ENCODE measurements around the gene INPP4A. TPM values are rescaled to one million over a fixed set of nuclear protein-coding genes. Genes with fewer than 3 reads are reported as not detected.

Gene INPP4A
- total and polyA plus RNA-seq, 8 donors: 4.0 to 13.4 (median 7.3) TPM

DNA sequence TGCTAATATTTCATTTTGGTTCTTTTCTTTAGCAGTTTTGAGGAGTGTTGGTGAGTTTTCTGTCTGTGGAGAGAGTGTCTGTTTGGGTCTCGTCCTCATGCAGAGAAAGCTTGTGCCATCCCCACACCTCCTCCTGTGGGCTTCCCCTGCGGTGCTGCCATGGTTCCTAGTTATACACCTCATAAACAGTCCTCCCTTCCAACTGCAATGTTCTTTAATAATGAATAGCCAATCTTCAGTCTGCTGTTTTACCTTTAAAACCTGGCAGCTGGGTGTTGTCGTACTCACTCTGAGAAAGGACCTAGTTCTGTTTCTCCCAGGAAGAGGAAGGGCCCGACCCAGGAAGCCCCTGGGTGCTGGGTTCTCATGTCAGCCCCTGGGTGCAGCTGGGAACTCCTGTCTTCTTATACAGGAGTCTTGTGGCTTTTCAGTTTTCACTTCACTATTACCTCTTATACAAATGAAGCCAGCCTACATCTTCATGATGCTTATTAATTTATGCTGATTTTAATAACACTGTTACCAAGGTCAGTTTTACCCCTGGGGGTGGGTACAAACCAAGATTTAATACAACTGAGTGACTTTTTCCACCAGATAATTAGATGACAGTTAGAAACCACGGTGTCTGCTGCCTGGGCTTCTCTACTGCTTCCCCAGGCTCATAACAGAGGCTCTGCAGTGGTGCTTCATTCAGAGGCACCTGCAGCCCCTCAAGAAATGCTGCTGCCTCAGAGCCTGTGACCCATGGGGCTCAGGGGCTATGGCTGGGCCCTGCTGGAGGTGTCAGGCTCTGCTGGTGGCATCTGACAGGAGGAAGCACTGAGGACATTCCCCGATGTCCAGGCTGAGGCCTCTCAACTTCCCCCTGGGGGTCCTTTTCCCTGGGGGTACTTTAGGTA is 104.5 kb downstream of the INPP4A start:
- Histone ChIP-seq H3K4me3 (no peak overlapping the region), H3K9me3 (no peaks in the 10 kb centered on the region), H3K36me3 (peaks cover 0 to 11% (median 0%) of the 10 kb centered on the region in 3 donors), H3K27me3 (no peaks in the 10 kb centered on the region), H3K4me1 (no peaks in the 10 kb centered on the region), H3K27ac (no peak overlapping the region)
- FAIRE-seq (no peak), ATAC-seq (no peak), DNase-seq (no peak)
- WGBS, 2 donors: 83 to 92% methylated on average over 6 of the region's 6 CpGs
- TF ChIP-seq, protein P1, sequence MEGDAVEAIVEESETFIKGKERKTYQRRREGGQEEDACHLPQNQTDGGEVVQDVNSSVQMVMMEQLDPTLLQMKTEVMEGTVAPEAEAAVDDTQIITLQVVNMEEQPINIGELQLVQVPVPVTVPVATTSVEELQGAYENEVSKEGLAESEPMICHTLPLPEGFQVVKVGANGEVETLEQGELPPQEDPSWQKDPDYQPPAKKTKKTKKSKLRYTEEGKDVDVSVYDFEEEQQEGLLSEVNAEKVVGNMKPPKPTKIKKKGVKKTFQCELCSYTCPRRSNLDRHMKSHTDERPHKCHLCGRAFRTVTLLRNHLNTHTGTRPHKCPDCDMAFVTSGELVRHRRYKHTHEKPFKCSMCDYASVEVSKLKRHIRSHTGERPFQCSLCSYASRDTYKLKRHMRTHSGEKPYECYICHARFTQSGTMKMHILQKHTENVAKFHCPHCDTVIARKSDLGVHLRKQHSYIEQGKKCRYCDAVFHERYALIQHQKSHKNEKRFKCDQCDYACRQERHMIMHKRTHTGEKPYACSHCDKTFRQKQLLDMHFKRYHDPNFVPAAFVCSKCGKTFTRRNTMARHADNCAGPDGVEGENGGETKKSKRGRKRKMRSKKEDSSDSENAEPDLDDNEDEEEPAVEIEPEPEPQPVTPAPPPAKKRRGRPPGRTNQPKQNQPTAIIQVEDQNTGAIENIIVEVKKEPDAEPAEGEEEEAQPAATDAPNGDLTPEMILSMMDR (IDR thresholded peaks at IDR 0.05): no peak
- intact Hi-C loops (cut with DNase I): no loop called here

DNA sequence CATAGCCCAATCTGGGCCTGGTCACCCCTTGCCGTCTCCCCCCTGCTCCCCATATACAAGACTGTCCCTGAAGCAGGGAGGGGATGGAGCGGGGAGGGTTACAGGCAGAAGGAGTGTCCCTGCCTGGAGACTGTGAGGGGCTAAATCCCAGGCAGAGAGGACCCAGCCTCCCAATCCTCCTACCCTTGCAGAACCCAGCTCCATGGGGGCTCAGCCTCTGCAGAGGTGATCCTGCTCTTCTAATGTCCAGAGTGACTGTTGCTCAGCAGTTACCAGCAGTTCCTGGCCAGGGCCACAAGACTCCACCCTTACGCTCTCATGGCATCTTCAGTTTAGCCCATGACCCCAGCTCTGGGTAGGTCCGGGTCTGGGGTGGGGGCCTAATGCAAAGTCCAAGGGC is 105.5 kb downstream of the INPP4A start:
- H3K27me3 ChIP-seq: no peaks in the 10 kb centered on the region
- H3K9me3 ChIP-seq: no peaks in the 10 kb centered on the region
- whole genome bisulfite sequencing, 2 donors: 87 to 91% methylated on average over 4 of the region's 4 CpGs
- DNase-seq (no peak), ATAC-seq (no peak), FAIRE-seq (no peak)
- intact Hi-C loops (cut with DNase I): no loop called here
- H3K4me3 ChIP-seq: no peak overlapping the region
- TF ChIP-seq, protein P1 (IDR thresholded peaks at IDR 0.05): no peak
- peaks cover 0 to 4% (median 0%) of the 10 kb centered on the region in 3 donors for H3K36me3 ChIP-seq
- no peaks in the 10 kb centered on the region for H3K4me1 ChIP-seq
- H3K27ac ChIP-seq: no peak overlapping the region

DNA sequence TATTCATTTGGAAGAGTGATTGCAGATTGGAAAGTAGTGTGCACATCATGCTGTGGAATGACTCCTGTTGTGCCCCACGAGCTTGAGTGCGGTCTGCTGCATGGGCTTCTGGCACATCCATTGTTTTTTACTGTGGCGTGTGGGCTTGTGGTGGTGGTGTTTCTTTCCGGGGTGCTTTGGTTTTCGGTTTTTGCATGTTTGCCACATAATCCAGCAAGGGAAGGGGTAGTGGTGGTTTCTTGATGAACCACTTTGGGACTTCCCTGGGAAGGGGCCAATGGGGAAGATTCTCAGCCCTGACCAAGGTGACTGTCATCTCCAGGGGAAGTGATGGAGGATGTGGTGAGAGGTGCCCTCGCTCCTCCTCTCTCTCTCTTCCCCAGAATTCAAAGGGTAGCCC is 106.7 kb downstream of the INPP4A start:
- H3K9me3 ChIP-seq: no peaks in the 10 kb centered on the region
- TF ChIP-seq, protein P1 (IDR thresholded peaks at IDR 0.05): no peak
- H3K4me1 ChIP-seq: no peaks in the 10 kb centered on the region
- H3K36me3 ChIP-seq: peaks cover 0 to 4% (median 0%) of the 10 kb centered on the region in 3 donors
- DNase-seq (no peak), ATAC-seq (no peak), FAIRE-seq (no peak)
- no peak overlapping the region for H3K27ac ChIP-seq
- 91 to 94% methylated on average over 6 of the region's 6 CpGs for WGBS, 2 donors
- no peak overlapping the region for H3K4me3 ChIP-seq
- intact Hi-C loops (cut with DNase I): no loop called here
- no peaks in the 10 kb centered on the region for H3K27me3 ChIP-seq

DNA sequence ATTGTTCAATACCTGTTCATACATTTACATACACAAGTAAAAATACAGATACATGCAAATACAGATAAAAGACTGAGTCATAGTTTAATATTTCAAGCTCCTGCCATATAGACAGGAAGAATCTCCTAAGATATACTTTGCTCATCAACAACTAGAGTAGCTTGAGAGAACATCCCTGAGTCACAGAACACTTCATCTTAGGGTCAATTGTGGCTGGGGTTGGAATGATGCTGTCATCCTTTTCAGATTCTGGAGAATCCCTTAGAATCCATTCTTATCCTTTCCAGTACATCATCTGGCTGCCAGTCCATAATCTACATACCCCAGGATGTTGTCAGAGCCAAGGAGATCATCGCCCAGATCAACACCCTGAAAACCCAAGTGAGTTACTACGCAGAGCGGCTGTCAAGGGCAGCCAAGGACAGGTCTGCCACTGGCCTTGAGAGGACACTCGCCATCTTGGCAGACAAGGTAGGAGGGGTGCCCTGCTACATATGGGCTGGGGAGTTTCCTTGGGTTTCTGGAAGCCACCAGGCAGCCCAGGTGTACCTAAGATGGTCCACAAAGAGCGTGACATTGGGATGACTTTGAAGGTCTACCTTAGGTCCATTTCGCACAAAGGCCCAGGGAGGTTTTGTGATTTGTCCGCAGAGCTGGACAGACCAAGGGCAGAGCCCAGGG is 108.0 kb downstream of the INPP4A start:
- Histone ChIP-seq H3K36me3 (peaks cover 0 to 6% (median 0%) of the 10 kb centered on the region in 3 donors), H3K27me3 (no peaks in the 10 kb centered on the region), H3K27ac (no peak overlapping the region), H3K9me3 (no peaks in the 10 kb centered on the region), H3K4me3 (no peak overlapping the region), H3K4me1 (no peaks in the 10 kb centered on the region)
- TF ChIP-seq, protein P1 (IDR thresholded peaks at IDR 0.05): no peak
- intact Hi-C loops (cut with DNase I): no loop called here
- ATAC-seq (no peak), FAIRE-seq (no peak), DNase-seq (no peak)
- WGBS, 2 donors: 91 to 98% methylated on average over 7 of the region's 7 CpGs

Data from pancreas (tissue), 10 donors.